DLD1 (cell line): ENCODE results near the gene RASGRP3.

ENCODE experiments used
- in situ Hi-C: cut with HindIII; loops from 2 replicates; pipeline ENCODE4 v1.10.0; 2017; ENCODE audit warnings: low sequenced_read_pairs

The RASGRP3 gene

DNA sequence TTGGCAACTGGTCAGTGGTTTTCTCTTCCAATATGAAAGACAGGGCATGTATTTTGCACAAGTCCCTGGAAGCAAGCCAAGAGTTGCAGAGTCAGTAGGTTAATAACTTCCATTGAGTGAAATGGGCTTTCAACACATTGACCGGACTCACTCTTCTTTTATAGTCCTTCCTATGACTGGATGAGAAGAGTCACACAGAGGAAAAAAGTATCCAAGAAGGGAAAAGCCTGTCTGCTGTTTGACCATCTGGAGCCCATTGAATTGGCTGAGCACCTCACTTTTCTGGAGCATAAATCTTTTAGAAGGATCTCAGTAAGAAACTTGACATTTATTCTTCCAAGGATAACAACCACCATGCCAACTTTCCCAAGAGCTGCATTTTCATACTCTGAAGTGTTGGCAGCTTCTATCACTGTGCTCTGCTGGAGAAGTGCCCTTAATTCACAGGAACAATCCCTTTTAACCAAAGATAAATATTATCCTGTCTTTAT, 45.4 kb downstream of the RASGRP3 start:
- in situ Hi-C loops, result no loop called here

DNA sequence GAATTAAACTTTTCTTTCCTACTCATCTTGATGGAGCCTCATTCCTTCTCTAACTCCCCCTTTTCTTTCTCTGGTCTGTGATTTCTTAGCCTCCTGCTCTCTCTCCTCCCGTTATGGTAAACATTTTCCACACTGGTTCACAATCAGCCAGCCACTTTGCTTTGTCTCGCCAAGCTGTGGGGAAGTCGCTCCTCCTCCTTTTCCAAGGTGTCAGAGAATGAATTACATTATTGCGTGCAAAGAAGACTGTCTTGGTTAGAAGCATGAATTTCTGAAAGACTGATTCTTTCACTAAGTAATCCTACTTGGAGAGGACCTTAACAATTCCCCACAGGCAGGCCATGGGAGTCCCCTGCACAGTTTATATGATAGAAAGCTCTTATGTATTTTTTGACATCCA, 46.1 kb downstream of the RASGRP3 start:
- in situ Hi-C loops, result no loop called here

DNA sequence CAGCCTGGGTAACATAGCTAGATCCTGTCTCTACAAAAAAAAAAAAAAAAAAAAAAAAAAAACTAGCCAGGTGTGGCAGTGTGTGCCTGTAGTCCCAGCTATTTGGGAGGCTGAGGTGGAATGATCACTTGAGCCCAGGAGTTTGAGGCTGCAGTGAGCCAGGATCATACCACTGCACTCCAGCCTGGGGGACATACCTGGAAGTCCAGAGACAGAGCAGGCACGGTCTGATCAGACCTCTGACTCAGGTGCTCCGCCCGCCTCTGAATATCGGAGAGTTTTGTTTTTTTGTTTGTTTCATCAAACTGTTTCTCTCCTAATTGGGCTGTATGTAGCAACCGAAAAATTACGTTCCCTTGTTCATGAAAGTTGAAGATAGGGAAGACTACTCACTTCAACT, 49.2 kb downstream of the RASGRP3 start:
- in situ Hi-C loops, result no loop called here

DNA sequence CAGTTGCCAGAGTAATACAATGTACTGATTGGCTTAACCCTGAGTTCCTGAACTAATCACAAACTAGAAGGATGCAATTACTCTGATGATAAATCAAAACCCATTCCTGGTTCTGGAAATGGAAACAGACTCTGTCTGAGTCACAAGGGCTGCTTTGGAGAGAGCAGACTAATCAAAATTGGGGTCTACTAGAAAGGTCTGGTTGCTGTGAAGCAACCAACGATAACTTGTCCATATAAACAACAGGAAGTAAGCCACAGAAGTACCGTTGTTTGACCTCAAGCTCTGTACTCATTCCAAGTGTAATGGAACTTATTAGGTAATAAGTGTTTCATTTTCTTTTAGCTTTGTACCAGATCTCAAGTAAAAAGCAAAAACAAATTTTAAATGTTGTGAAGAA, 49.7 kb downstream of the RASGRP3 start:
- in situ Hi-C loops, result no loop called here

DNA sequence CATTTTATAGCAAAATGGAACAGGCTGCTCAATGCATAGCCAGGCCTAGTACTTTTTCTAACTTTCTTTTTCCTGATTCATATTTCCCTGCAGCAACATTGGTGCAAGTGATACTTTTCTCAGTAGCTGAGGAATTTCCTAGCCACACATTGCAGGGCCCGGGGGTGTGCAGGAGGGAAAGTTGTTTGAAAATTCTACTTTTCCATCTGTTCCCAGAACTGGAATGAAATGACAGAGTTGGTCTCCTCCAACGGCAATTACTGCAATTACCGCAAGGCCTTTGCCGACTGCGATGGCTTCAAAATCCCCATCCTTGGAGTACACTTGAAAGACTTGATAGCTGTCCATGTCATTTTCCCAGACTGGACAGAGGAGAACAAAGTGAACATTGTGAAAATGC, 50.5 kb downstream of the RASGRP3 start:
- in situ Hi-C loops, result no loop called here

DNA sequence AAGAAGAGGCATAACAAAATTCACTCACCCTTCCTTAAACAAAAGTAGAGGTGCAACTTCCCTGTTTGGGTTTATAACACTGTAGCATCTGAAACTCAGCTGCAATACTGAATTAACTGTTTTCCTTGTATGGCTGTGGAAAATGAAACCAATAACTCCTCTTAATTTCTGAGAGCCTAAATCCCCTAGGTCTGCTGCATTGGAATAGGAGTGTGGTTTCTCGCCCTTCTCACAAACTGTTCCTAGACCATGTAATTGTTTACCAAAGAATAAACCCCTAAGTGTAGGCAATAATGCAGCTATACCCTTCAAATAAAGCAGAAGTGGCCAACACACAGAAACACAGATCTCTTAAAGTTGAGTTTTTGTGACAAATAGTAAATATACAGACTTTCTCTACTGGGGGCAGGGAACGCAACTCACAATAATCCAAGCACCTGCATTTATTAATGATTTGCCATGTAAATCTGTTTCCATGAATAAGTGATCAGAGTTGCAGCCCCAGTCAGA, 52.0 kb downstream of the RASGRP3 start:
- in situ Hi-C loops, result no loop called here

DNA sequence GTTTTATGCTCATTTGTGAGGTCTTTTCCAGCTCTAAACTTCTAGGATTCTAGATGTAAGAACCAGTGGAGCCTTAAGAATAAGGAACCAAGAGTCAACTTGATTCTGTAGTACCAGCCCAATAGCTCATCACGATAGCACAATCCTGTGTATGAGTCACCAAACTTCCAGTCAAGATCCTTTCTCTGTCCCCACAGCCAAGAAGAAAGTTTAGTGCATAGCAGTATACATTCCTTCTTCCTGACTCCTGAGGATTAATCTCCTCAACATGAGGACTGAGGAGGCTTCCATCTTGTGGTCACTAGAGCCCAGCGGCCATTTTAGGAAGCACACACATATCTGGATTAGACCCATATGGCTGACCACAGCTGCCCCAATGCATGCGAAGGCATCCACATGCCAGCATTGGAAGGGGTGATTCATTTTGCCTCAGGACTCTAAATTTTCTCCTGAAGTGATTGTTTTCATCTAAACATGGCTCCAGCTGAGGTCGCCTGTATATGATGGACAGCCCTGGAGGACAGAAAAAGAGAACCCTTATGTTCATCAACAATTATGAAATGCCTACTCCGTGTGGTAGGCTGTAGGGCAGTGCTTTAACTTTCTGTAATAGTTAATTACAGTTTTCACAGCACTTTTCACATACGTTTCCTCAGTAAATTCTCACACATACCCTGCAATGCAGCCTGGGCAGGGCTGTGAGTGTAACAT, 53.5 kb downstream of the RASGRP3 start:
- in situ Hi-C loops, result no loop called here

DNA sequence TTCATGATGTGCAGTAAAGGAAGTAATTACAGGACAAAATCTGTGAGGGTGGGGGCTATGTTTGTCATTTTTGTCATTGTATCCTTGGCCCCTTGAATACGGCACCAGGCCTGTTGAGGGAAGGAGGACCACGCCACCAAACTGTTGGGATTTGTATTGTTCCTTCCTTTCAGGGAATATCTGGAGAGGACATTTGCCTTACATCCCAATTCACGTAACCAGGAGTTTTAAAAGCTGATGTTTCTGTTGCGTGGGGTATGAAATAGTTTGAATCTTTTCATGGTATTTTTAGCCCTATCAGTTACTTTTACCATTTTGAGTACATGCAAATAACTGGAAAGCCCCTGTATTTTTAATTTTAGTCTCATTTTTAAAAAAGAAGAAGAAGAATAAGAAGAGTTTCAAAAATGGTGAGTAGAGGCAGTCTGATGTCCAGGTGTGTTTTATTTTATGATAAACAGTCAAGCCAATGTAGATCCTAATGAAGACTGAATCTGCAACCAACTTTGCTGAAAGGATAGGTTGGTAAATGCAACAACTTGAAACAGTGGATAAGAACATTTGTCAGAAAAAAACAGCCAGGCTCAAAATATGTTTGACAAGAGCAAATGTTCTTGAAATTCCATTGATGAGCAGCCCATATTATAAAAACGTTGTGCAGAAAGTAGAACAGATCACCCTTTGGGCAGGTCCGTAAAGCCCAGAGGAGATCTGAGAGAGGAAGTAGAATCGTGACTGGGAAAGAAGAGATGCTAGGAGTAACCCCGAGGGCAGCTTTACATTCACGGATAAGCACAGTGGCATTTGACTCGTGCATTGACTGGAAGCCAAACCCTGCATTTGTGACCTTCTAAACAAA, 54.5 kb downstream of the RASGRP3 start:
- in situ Hi-C loops, result no loop called here

DNA sequence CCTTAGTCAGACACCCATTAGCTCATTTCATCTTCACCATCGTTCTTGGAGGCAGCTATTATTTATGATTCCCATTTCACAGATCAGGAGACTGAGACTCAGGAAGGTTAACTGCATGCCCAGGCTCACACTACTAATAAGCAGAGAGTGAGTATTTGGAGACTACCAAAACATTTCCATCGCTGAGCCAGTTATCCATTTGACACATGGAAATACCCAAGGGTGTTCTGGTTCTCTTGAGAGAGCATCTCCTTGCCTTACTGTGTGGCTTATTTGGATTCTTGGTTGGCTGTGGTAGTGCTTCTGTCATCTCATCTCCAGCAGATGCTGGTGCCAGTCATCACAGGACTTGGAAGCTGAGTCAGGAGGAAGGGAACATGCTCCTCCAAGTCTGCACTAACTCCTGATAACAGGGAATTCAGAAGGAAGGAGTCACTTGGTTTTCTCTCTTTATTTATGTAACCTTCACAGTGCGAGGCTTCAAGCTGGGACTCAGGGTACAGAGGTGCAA, 55.2 kb downstream of the RASGRP3 start:
- in situ Hi-C loops, result no loop called here

DNA sequence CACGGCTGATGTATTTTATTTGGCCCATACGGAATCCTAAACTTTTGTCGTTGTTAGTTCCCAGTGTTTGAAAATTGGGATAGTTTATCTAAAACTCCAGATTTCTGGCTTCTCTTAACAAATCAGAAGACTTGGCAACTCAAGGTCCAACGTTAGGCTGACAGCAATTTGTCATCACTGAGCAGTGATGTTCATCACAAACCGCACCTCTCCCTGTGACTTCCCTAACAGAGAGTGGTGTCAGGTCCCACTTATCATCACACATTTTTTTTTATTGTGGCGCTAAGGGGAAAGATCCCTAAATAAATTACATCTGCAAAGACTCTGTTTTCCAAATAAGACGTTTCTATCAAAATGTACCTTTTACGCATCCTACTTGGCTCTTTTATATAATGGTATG, 55.7 kb downstream of the RASGRP3 start:
- in situ Hi-C loops, result no loop called here

DNA sequence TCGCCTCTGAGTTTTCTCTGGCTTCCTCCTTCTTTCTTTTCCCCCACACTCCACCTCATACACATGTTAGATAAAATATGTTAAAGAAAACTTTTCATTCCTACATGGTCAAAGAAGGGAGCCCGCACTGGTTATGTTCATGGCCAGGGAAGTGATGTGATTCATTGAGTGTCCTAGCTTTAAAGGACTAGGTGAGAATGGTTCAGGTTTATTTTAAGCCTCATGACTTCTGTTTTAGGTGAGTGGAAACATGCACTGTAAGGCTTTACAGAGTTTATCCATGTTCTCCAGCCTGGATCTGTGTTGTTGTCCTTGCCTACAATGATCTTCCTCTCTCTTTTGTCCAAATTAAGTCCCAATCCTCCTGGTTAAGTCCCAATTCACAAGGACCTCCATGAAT, 56.5 kb downstream of the RASGRP3 start:
- in situ Hi-C loops, result no loop called here

DNA sequence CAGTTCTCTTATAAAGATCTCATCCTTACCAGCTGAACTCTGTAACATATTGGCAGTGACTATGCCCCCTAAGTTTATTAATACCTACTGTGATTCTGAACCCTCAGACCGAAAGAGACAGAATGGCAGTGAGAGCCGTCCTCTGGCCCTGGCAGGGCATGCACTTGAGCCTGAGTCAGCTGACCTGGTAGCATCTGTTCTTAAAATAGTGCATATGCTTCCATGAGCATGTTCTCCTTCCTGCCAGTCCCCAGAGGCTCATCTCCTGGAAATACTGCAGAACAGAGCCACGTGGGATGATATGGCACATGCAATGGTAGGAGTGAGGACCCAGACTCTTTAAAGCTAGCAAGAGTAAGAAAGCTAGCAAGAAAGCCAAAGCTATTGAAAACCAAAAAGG, 59.0 kb downstream of the RASGRP3 start:
- in situ Hi-C loops, result no loop called here

DNA sequence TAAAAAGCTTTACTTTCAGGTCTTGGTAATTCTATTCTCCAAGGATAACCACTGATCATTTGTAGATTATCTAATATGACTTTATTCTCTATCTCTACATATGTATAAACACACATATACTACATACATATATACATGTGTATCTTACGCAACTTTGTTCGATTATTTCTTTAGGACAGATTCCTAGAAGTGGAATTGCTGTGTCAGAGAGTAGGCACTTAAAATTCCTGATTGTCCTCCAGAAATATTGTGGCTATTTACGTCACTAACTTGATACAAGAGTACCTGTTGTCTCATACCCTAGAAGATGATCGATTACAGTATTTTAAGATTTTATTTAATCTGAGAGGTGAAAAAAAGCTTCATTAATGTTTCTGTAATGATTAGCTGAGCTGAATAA, 64.8 kb downstream of the RASGRP3 start:
- in situ Hi-C loops, result no loop called here

DNA sequence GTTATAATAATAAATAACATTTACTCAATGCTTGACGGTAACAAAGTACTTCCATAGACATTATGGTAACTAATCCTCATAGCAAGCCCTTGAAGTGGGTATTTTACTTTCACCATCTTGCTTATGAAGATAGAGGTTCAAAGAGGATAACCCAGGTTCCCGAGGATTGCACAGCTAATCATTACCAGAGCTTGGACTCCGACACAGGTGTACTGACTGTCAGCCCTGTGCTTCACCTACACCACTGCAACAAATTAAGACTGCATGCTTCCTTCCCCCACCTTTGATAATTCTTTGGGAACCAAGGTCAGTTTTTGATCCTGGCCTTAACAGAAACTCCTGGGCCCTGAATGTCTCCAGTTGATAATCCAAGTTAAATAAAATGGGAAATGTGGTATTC, 73.8 kb downstream of the RASGRP3 start:
- in situ Hi-C loops, result no loop called here

DNA sequence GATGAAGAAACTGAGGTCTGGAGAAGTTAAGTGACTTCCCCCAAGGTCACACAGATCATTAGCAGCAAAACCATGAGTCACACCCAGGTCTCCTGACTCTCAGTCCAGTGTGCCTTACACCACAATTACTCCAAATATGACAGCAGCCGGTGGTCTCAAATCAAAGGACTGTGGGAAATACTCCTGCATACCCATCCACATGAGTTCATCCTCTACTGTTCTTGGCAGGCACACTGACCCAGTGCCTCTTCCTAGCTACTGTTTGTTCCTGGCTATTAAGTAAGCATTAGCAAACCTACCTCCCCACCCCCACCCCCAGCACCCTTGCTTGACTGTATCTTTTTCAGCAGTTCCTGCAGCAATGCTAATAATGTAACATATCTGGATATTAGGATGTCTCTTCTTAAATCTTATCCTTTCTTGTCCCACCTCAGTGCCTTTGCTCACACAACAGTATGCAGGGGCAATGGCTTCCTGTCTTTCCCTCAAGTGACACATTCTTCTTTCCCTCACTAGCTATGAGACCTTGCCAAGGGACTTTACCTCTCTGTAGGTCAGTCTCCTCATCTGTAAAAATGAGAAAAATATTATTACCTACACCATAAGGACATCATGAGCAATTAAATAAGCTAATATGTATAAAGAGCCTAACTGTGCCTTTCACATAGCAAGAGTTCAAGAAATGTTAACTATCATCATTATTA, 76.5 kb downstream of the RASGRP3 start:
- in situ Hi-C loops, result no loop called here

DNA sequence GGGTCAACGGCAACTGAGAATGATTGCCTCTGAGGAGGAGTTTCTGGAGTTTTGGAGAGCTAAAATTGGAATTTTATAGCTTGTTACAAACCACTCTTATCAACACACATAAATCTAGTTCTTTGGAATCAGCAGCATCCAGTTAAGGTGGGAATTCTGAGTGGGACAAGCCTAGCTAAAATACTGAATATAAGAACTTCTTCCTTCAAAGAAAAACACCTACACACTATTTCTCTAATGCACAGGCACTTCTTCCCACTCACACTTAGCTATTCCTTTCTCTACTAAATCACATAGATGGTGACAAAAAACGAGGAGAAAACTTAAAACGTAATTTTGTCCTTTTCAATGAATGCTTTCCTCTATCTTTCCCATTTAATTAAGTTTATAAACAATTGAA, 79.2 kb downstream of the RASGRP3 start:
- in situ Hi-C loops, result no loop called here

DNA sequence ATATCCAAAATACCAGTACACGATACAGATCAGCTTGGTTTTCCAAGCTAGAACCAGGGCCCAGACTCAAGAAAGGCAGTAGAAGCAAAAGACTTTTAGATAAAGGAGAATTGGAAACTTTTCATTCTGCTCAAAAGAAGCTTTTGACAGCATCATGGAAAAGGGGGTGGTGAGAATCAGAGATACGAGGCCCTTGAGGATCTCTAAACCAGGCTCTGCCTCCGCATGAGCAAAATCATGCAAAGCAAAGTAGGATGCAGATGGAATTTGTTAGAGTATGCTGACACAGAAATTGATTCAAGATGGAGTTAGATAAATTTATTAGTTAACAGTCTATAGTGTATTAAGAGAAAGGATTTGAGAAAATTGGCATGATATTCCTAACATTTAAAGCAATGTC, 82.9 kb downstream of the RASGRP3 start:
- in situ Hi-C loops, result no loop called here

DNA sequence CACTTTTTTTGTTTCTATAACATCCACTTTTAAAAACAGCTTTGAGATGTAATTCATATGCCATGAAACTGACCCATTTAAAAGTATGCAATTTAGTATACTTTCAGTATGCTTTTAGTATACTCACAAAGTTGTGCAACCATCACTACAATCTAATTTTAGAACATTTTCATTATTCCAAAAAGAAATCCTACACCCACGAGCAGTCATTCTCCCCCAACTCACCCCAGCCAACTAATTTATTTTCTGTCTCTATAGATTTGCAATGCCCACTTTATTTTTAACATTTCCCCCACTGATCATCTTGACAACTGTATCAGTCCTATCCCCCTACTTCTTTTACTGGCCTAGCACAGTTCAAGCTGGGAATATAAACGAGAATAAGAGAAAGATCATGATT, 83.6 kb downstream of the RASGRP3 start:
- in situ Hi-C loops, result no loop called here

DNA sequence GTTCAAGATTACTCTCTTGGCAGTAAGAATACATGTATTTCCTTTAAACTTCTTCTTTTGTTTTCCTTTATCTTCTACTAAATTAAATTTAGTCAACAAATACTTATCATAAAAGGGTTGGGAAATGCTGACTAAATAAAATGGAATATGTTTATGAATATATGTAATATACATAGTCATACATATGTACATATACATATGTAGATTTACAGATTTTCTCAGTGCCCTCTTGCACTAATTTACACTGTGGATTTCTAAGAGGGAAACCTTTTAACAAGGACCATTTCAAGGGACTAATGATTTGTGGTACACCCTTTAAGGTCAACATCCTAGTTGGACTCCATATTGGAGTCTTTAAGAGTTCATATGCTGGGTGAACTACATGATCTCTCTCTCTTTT, 85.4 kb downstream of the RASGRP3 start:
- in situ Hi-C loops, result no loop called here

DNA sequence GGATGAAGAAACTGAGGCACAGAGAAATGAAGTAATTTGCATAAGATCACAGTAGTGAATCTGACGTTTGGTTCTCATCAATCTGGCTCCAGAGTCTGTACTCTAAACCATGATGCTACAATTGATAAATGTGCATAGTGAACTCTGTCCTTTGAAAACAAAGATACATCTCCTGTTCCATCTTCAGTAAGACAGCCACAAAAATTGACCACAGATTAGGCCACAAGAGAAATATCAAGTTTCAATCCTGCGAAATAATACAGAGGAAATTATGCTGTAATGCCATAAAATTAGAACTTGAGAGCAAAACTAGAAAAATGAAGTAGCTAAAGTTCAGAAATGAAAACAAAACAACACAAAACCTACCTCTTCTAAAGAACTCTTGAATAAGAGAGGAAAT, 94.2 kb downstream of the RASGRP3 start:
- in situ Hi-C loops, result no loop called here

DNA sequence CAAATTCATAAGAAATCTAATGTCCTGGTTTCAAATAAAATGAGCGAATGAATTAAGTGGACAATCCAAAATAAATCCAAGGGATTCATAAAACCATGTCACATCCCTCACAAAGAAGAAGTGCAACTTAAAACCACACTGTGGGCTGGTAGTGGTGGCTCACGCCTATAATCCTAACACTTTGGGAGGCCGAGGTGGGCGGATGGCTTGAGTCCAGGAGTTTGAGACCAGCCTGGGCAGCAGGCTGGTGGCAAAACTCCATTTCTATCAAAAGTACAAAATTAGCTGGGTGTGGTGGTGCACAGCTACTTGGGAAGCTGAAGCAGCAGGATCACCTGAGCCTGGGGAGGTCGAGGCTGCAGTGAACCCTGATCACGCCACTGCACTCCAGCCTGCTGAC, 97.2 kb downstream of the RASGRP3 start:
- in situ Hi-C loops, result no loop called here
